SU-DHL-6 (cell line): Measurements from ENCODE around the gene DCTPP1.

Experiments
- H2AFZ ChIP-seq: fragments of 200-600 bp; sonication (generic); 2 replicates; pipeline ENCODE4 v1.6.1; 2014; ENCODE audit warnings: low read depth, mild to moderate bottlenecking, moderate library complexity, mixed read lengths, antibody characterized with exemption, low read length; ENCODE audit not compliant: severe bottlenecking
- H3F3A ChIP-seq: fragments of 200-600 bp; shearing (Covaris generic); 2 replicates; pipeline ENCODE4 v1.6.0; 2016; ENCODE audit warnings: antibody characterized with exemption, mild to moderate bottlenecking; ENCODE audit not compliant: insufficient read depth
- H3K27ac ChIP-seq: fragments of 200-600 bp; sonication (generic); 2 replicates; pipeline ENCODE4 v1.5.1; 2016; ENCODE audit warnings: low read depth, mild to moderate bottlenecking, low read length, moderate library complexity, mixed read lengths
- H3K27me3 ChIP-seq: fragments of 200-600 bp; sonication (generic), shearing (Covaris generic); 2 replicates; pipeline ENCODE4 v1.6.0; 2014; ENCODE audit warnings: mild to moderate bottlenecking, low read length
- H3K36me3 ChIP-seq: fragments of 200-600 bp; sonication (generic); 2 replicates; pipeline ENCODE4 v1.6.1; 2014; ENCODE audit warnings: mild to moderate bottlenecking, low read length, mixed read lengths
- H3K4me2 ChIP-seq: fragments of 300-600, 200-600 bp; shearing (Covaris generic), sonication (generic); 2 replicates; pipeline ENCODE4 v1.6.0; 2014; ENCODE audit warnings: low read length, low read depth, mild to moderate bottlenecking; ENCODE audit not compliant: poor library complexity, severe bottlenecking
- H3K4me3 ChIP-seq: fragments of 200-600 bp; sonication (generic); 2 replicates; pipeline ENCODE4 v1.5.1; 2014; ENCODE audit warnings: antibody characterized with exemption, low read length, mild to moderate bottlenecking, mixed read lengths; ENCODE audit not compliant: insufficient read depth, poor library complexity, severe bottlenecking
- H3K79me2 ChIP-seq: fragments of 200-600 bp; sonication (generic); 2 replicates; pipeline ENCODE4 v1.6.1; 2014; ENCODE audit warnings: mild to moderate bottlenecking, low read length, moderate library complexity; ENCODE audit not compliant: insufficient read depth
- H3K9ac ChIP-seq: fragments of 200-600 bp; sonication (generic); 2 replicates; pipeline ENCODE4 v1.7.0; 2014; ENCODE audit warnings: mild to moderate bottlenecking, low read length
- H3K9me2 ChIP-seq: fragments of 200-600 bp; sonication (generic); replicated peaks from 2 replicates; pipeline ENCODE4 v1.6.1; 2014; ENCODE audit warnings: low read length; ENCODE audit not compliant: insufficient read depth
- H3K9me3 ChIP-seq: fragments of 200-600 bp; sonication (generic); 2 replicates; pipeline ENCODE4 v1.6.1; 2014; ENCODE audit warnings: low read length, mixed read lengths; ENCODE audit not compliant: insufficient read depth
- H4K20me1 ChIP-seq: fragments of 200-600 bp; sonication (generic); 2 replicates; pipeline ENCODE4 v1.6.1; 2014; ENCODE audit warnings: low read depth, mild to moderate bottlenecking, antibody characterized with exemption, low read length, moderate library complexity, mixed read lengths
- EZH2phosphoT487 ChIP-seq: fragments of 200-600 bp; sonication (generic), shearing (Covaris generic); conservative IDR thresholded peaks from 2 replicates; pipeline ENCODE4 v1.6.1; 2018; ENCODE audit warnings: mild to moderate bottlenecking, antibody characterized with exemption, low read length, moderate library complexity, mixed read lengths
- TF ChIP-seq, protein P1 (sequence below): fragments of 200-600 bp; sonication (generic); IDR thresholded peaks from one replicate; pipeline ENCODE4 v1.5.1; 2017; ENCODE audit warnings: antibody characterized with exemption, mild to moderate bottlenecking, low read length, moderate library complexity; ENCODE audit not compliant: insufficient read depth, poor library complexity, severe bottlenecking

Gene DCTPP1

DNA sequence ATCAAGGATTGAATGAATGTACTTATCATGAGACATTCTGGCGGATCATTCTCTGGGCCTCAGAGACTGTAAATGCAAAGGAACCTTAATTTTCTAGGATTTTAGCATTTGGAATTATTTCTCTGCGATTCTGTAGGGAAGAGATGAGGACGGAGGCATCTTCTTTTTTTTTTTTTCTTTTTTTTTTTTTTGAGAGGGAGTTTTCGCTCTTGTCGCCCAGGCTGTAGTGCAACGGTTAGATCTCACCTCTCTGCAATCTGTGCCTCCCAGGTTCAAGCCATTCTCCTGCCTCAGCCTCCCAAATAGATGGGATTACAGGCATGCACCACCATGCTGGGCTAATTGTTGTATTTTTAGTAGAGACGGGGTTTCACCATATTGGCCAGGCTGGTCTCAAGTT lies 44.9 kb upstream of the DCTPP1 start:
- Histone ChIP-seq H3K9me2 (no peaks in the 10 kb centered on the region), H3K27me3 (no peaks in the 10 kb centered on the region), H3K9me3 (no peaks in the 10 kb centered on the region), H4K20me1 (no peaks in the 10 kb centered on the region), H3F3A (peaks cover 27% of the 10 kb centered on the region), H3K9ac (peak overlapping the region; percentile 95), H3K79me2 (peaks cover 44% of the 10 kb centered on the region), H3K4me3 (peak overlapping the region; percentile 89), H2AFZ (no peak overlapping the region), H3K27ac (peak overlapping the region; percentile 98), H3K4me2 (peak overlapping the region; percentile 89), H3K36me3 (peaks cover 26% of the 10 kb centered on the region)
- TF ChIP-seq EZH2phosphoT487 = no peak
- TF ChIP-seq, protein P1, sequence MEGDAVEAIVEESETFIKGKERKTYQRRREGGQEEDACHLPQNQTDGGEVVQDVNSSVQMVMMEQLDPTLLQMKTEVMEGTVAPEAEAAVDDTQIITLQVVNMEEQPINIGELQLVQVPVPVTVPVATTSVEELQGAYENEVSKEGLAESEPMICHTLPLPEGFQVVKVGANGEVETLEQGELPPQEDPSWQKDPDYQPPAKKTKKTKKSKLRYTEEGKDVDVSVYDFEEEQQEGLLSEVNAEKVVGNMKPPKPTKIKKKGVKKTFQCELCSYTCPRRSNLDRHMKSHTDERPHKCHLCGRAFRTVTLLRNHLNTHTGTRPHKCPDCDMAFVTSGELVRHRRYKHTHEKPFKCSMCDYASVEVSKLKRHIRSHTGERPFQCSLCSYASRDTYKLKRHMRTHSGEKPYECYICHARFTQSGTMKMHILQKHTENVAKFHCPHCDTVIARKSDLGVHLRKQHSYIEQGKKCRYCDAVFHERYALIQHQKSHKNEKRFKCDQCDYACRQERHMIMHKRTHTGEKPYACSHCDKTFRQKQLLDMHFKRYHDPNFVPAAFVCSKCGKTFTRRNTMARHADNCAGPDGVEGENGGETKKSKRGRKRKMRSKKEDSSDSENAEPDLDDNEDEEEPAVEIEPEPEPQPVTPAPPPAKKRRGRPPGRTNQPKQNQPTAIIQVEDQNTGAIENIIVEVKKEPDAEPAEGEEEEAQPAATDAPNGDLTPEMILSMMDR = no peak

DNA sequence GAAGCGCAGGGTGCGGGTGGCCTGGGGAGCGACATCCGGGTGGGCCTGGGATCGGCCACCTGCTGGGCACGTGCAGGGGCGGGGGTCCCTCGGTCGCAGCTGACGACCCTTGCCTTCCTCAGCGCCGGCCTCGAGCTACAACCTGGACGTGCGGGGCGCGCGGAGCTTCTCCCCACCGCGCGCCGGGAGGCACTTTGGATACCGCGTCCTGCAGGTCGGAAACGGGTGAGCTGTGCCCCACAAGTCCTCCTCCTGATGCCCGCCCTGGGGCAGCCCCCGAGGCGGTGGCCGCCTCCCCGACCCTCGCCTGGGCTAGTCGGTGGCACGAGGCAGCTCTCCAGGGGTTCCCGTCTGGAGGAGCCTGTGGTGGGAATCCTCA lies 44.2 kb upstream of the DCTPP1 start:
- Histone ChIP-seq H4K20me1 (no peaks in the 10 kb centered on the region), H3K9ac (peak overlapping the region; percentile 95), H3K9me2 (no peaks in the 10 kb centered on the region), H2AFZ (no peak overlapping the region), H3K4me3 (peak overlapping the region; percentile 89), H3K9me3 (no peaks in the 10 kb centered on the region), H3K27me3 (no peaks in the 10 kb centered on the region), H3F3A (peaks cover 33% of the 10 kb centered on the region), H3K79me2 (peaks cover 41% of the 10 kb centered on the region), H3K27ac (peak overlapping the region; percentile 98), H3K4me2 (peak overlapping the region; percentile 89), H3K36me3 (peaks cover 24% of the 10 kb centered on the region)
- TF ChIP-seq EZH2phosphoT487 = no peak
- TF ChIP-seq, protein P1 = no peak

DNA sequence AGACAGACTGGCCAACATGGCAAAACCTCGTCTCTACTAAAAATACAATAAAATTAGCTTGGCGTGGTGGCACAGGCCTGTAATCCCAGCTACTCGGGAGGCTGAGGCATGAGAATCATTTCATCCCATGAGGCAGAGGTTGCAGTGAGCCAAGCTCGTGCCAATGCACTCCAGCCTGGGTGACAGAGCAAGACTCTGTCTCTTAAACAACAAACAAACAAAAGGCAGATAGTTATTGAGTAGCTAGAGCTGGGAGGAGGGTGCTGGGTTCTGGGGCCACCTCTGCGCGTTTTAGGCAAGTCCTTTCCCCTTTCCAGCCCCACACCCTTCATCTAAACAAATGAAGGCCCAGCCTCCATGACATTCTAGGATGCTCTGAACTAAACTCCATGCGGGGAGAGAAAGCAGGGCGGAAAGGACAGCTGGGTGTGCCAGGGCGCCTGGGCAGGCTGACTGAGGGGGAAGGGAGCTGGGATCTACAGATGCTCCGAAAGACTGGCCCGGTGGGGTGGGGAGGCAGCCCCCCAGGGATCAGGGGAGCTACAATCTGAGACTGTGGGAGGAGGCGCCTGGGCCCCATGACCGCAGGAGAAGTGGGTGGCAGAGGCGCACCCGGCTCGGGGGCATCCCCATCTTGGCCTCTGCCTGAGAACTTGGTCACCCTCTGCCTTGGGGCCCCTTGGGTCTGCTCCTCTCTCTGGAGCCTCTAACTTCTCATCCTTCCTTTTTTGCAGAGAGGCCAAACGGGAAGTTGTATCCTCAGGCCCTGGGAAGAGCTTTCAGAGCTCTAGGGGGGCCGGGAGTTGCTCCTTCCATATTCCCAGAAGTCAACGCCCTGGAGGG lies 43.6 kb upstream of the DCTPP1 start:
- no peaks in the 10 kb centered on the region for H3K27me3 ChIP-seq
- H3K27ac ChIP-seq = peak overlapping the region; percentile 98
- TF ChIP-seq, protein P1 = no peak
- no peak for TF ChIP-seq EZH2phosphoT487
- peak overlapping the region; percentile 89 for H3K4me2 ChIP-seq
- peaks cover 22% of the 10 kb centered on the region for H3K36me3 ChIP-seq
- H3K79me2 ChIP-seq = peaks cover 35% of the 10 kb centered on the region
- no peak overlapping the region for H2AFZ ChIP-seq
- peaks cover 33% of the 10 kb centered on the region for H3F3A ChIP-seq
- H3K9me2 ChIP-seq = no peaks in the 10 kb centered on the region
- no peaks in the 10 kb centered on the region for H4K20me1 ChIP-seq
- peak overlapping the region; percentile 89 for H3K4me3 ChIP-seq
- H3K9me3 ChIP-seq = no peaks in the 10 kb centered on the region
- peak overlapping the region; percentile 95 for H3K9ac ChIP-seq
